ENCODE measurements around the gene NATD1. TPM values are rescaled to one million over a fixed set of nuclear protein-coding genes. Genes with fewer than 3 reads are reported as not detected.

The NATD1 gene
- total RNA-seq, 1 donor from 2014 or later = 1.7 TPM

GRCh38 chr17:21241564-21241963, 11.6 kb downstream of the NATD1 start:
- H3K27me3 Mint-ChIP-seq = peaks cover 5% of the 10 kb centered on the region
- ATAC-seq (ENCODE audit: low read depth) = no peak
- H3K27ac Mint-ChIP-seq = no peak overlapping the region
- no peak for TF ChIP-seq CTCF (IDR thresholded peaks at IDR 0.05)
- H3K4me1 Mint-ChIP-seq = no peaks in the 10 kb centered on the region
- no peak overlapping the region for H3K4me3 Mint-ChIP-seq
- intact Hi-C loops (cut with micrococcal nuclease) = no loop called here
- H3K36me3 Mint-ChIP-seq (ENCODE audit: low read depth) = no peaks in the 10 kb centered on the region
- POLR2A ChIA-PET = no interaction called here
- no peaks in the 10 kb centered on the region for H3K9me3 Mint-ChIP-seq
- no peak for DNase-seq
- CTCF ChIA-PET = interaction anchor here (0.5 kb wide), 1 partner anchor 1604 kb away, joined by 3 read pairs; no protein-coding TSS in a partner anchor

- ChIA-PET CTCF (no interaction called here), POLR2A (no interaction called here)
- DNase-seq (no peak), ATAC-seq (ENCODE audit: low read depth) (no peak)
- Mint-ChIP-seq H3K4me3 (no peak overlapping the region), H3K36me3 (ENCODE audit: low read depth) (no peaks in the 10 kb centered on the region), H3K27ac (no peak overlapping the region), H3K27me3 (peaks cover 5% of the 10 kb centered on the region), H3K9me3 (no peaks in the 10 kb centered on the region), H3K4me1 (no peaks in the 10 kb centered on the region)
- TF ChIP-seq CTCF (IDR thresholded peaks at IDR 0.05) = no peak
- intact Hi-C loops (cut with micrococcal nuclease) = no loop called here
Measured at GRCh38 chr17:21240369-21241055, 12.7 kb downstream of the NATD1 start.

GRCh38 chr17:21239680-21240368, 13.4 kb downstream of the NATD1 start:
- DNase-seq (no peak), ATAC-seq (ENCODE audit: low read depth) (peak; percentile 45)
- ChIA-PET POLR2A (no interaction called here), CTCF (no interaction called here)
- peaks cover 5% of the 10 kb centered on the region for H3K27me3 Mint-ChIP-seq
- H3K27ac Mint-ChIP-seq = no peak overlapping the region
- intact Hi-C loops (cut with micrococcal nuclease) = loop anchor here (1.0 kb wide), 1 partner anchor 121 kb away; no protein-coding TSS in a partner anchor
- TF ChIP-seq CTCF (IDR thresholded peaks at IDR 0.05) = no peak
- no peaks in the 10 kb centered on the region for H3K36me3 Mint-ChIP-seq (ENCODE audit: low read depth)
- no peak overlapping the region for H3K4me3 Mint-ChIP-seq
- no peaks in the 10 kb centered on the region for H3K4me1 Mint-ChIP-seq
- H3K9me3 Mint-ChIP-seq = no peaks in the 10 kb centered on the region

GRCh38 chr17:21235921-21236320, 17.3 kb downstream of the NATD1 start:
- H3K36me3 Mint-ChIP-seq (ENCODE audit: low read depth) = no peaks in the 10 kb centered on the region
- POLR2A ChIA-PET = no interaction called here
- CTCF ChIA-PET = no interaction called here
- ATAC-seq (ENCODE audit: low read depth) = no peak
- intact Hi-C loops (cut with micrococcal nuclease) = no loop called here
- H3K27me3 Mint-ChIP-seq = peaks cover 5% of the 10 kb centered on the region
- no peak overlapping the region for H3K4me3 Mint-ChIP-seq
- no peak for DNase-seq
- no peaks in the 10 kb centered on the region for H3K4me1 Mint-ChIP-seq
- peaks cover 8% of the 10 kb centered on the region for H3K9me3 Mint-ChIP-seq
- TF ChIP-seq CTCF (IDR thresholded peaks at IDR 0.05) = no peak
- H3K27ac Mint-ChIP-seq = no peak overlapping the region

GRCh38 chr17:21233581-21234347, 19.4 kb downstream of the NATD1 start:
- ChIA-PET CTCF (no interaction called here), POLR2A (no interaction called here)
- H3K27ac Mint-ChIP-seq = no peak overlapping the region

More at GRCh38 chr17:21233581-21234347, 19.4 kb downstream of the NATD1 start:
- no peak for TF ChIP-seq CTCF (IDR thresholded peaks at IDR 0.05)
- intact Hi-C loops (cut with micrococcal nuclease) = no loop called here
- DNase-seq (no peak), ATAC-seq (ENCODE audit: low read depth) (no peak)
- Mint-ChIP-seq H3K36me3 (ENCODE audit: low read depth) (no peaks in the 10 kb centered on the region), H3K4me3 (no peak overlapping the region), H3K27me3 (peaks cover 5% of the 10 kb centered on the region), H3K4me1 (no peaks in the 10 kb centered on the region), H3K9me3 (peaks cover 8% of the 10 kb centered on the region)
